GM18907 (cell line): ENCODE measurements around the gene UVRAG.

Experiments used
- ATAC-seq: cut with Tn5 transposase; IDR thresholded peaks from one replicate; pipeline ENCODE4 v1.9.1; 2021; ENCODE audit warnings: mild to moderate bottlenecking, moderate library complexity; ENCODE audit not compliant: unreplicated experiment

Gene UVRAG

GRCh38 chr11:75996523-75997442, 181.8 kb downstream of the UVRAG start:
- no peak for ATAC-seq

GRCh38 chr11:76004400-76004799, 189.4 kb downstream of the UVRAG start:
- ATAC-seq = no peak

DNA sequence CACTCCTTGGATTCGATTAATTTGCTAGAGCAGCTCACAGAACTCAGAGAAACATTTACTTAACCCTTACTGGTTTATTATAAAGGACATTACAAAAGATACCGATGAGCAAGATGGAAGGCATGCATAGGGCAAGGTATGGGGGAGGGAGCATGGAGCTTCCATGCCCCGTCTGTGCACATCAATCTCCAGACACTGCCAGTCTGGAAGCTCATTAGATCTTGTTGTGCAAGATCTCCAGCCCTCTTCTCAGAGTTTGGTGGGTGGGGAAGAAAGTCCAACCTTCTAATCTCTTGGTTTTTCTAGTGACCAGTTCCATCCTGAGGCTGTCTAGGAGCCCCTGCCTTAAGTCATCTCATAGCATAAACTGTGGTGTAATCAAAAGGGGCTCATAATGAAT, 190.7 kb downstream of the UVRAG start:
- no peak for ATAC-seq

GRCh38 chr11:76007166-76007565, 192.2 kb downstream of the UVRAG start:
- no peak for ATAC-seq

DNA sequence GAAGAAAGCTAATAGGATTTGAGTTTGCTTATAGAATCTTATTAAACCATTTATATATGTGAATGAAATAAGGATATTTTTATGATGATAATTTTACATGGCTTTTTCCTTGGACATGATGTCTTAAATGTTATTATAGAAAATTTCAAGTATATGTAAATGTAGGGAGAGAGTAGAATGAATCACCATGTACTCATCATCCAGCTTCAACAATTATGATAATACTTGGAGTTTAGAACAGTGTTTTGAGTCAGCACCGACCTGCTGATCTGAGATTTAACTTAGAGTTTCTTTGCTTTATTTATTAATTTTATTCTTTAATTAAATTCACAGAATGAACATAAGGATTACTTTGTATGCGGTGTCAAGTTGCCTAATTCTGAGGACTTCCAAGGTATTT, 193.5 kb downstream of the UVRAG start:
- no peak for ATAC-seq

- no peak for ATAC-seq
These were observed 195.0 kb downstream of the UVRAG start for GRCh38 chr11:76010051-76010450.

DNA sequence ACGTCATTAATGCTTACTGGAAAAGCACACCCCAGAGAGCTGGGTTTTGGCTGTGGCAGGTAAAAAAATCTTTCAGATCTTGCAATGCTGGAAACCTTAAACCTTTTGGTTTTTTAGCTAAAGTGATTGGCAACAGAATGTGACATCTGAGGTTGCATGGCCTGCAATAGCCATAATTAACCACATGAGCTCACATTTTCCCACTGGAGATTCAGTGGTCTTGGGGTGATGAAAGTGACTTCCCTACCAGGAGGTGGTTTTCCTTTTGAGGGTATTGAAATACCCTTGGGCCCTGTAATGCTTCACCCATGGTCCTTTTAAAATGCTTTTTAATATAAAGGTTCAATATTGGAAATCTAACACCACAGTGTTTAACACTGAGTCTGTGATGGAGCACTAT, 198.5 kb downstream of the UVRAG start:
- no peak for ATAC-seq

- ATAC-seq = no peak
These were observed 208.4 kb downstream of the UVRAG start for GRCh38 chr11:76023236-76024068.

- no peak for ATAC-seq
These were observed 210.1 kb downstream of the UVRAG start for GRCh38 chr11:76025068-76025467.

GRCh38 chr11:76025817-76026216, 210.8 kb downstream of the UVRAG start:
- ATAC-seq = no peak

DNA sequence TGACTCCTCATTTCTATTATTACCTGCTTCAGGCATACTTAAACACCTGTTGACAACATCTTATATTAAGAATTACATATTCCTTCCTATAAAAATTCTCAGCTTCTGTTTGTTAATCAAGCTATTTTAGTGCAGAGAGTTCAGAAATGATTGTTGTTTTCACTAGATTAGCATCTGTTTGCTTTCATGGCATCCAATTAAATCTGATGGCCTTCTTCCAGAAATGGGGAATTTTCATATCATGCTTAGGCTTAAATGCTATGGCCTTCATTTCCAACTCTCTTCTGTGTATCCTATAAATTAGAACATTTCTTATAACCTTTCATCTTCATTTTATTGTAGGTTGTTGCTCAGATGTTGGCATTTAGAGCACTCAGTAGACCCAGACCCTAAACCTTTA, 211.3 kb downstream of the UVRAG start:
- no peak for ATAC-seq

GRCh38 chr11:76026862-76027261, 211.9 kb downstream of the UVRAG start:
- no peak for ATAC-seq

DNA sequence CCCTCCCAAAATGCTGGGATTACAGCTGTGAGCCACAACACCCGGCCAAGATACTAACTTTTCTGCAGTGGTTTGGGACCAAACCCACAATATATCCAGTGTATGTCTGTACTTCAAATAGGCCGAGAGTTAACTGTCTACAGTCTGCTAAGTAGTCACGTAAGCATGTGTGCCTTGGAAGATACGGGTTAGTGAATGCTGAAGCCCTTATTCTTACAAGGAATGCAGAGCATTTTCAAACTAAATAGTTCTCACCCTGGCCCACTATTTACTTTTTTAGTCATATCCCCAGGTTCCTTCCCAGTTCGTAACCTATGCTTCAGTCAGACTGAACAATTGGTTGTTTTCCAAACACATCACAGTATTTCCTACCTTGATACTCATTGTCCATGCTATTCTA, 215.3 kb downstream of the UVRAG start:
- no peak for ATAC-seq

- ATAC-seq = no peak
These were observed 216.1 kb downstream of the UVRAG start for GRCh38 chr11:76030968-76031590.

- ATAC-seq = no peak
These were observed 218.7 kb downstream of the UVRAG start for GRCh38 chr11:76033699-76034098.

DNA sequence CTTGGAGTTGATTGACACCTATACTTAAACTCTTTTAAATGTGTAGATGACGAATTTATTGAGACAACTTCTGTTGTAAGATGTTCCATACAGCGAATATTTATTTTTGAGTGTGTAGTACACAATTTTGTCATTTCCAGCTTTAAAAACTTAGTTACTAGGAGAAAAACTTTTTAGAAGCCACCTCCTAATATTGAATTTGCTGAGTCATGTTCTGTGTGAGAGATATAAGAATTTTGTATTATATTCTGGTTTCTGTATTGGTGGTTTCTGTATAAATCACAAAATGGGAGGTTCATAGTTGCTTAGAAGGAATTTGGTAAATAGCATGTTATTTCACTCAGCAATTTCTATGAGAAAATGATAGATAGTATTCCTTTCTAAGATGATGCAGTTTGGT, 220.0 kb downstream of the UVRAG start:
- ATAC-seq = no peak

- ATAC-seq = no peak
These were observed 223.6 kb downstream of the UVRAG start for GRCh38 chr11:76038608-76039007.

- no peak for ATAC-seq
These were observed 226.2 kb downstream of the UVRAG start for GRCh38 chr11:76041208-76041607.

- ATAC-seq = no peak
These were observed 229.8 kb downstream of the UVRAG start for GRCh38 chr11:76044750-76045320.

- ATAC-seq = no peak
These were observed 232.2 kb downstream of the UVRAG start for GRCh38 chr11:76047231-76047630.

- no peak for ATAC-seq
These were observed 232.8 kb downstream of the UVRAG start for GRCh38 chr11:76047766-76048165.
